IPS-NIHi7 (cell line): Measurements from ENCODE around the gene TGFBRAP1.
A peak's percentile ranks its signal among the peaks of the same experiment; 100 is the strongest.

ENCODE experiments used
- DNase-seq: peaks from one replicate; pipeline ENCODE4 v3.0.0; 2012; ENCODE audit warnings: mixed read lengths; ENCODE audit errors: extremely low spot score

TGFBRAP1 gene

DNA sequence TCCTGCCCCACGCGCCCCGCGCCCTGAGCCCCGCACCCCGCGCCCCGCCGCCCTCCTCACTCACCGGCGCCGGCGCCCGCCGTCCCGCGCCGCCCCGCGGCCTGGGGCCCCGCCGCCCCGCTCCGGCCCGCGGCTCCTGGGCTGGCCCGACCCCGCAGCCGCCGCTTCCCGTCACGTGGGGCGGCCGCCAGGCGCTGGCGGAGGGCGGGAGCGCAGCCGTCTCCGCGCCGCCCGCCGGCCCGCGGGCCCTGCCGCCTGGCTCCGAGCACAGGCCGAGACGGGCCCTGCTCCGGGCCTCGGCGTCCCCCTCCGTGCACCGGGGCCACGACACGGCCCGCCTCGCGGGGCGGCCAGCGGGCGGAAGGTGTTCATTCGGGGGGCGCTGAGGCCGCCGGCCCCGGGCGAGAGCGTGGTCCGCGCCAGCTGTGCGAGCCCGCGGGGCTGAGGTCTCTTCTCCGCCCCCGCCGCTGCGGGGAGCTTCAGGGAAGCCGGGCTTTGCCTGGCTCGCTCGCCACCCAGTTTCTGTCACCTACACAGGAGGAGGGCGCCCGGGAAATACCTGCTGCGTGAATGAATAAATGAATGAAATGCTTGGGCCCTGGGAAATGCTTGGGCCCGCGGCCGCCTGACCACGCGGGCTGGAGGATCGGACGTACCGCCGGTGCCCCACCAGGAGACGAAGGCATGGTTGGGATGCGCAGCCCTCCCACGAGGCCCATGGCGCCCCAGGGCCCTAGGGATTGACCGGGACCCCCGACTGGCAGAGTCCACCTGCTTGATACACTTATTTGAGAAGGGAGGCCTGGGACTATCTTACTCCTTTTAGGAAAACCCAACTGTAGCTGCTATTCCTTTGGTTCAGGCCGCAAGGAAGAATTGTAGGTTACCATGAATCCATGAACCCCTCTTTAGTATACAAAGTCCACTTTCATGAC is at the start of gene TGFBRAP1:
TGFBRAP1 (minus strand) TSS at position 175 of the 935 bp plus-strand sequence. CDS start 21,434 bp downstream, outside the sequence.
- DNase-seq, result peak; percentile 77

GRCh38 chr2:105378921-105379383 is 49.4 kb upstream of the TGFBRAP1 start:
- DNase-seq, result no peak

GRCh38 chr2:105378276-105378840 is 48.8 kb upstream of the TGFBRAP1 start:
- DNase-seq, result no peak

DNA sequence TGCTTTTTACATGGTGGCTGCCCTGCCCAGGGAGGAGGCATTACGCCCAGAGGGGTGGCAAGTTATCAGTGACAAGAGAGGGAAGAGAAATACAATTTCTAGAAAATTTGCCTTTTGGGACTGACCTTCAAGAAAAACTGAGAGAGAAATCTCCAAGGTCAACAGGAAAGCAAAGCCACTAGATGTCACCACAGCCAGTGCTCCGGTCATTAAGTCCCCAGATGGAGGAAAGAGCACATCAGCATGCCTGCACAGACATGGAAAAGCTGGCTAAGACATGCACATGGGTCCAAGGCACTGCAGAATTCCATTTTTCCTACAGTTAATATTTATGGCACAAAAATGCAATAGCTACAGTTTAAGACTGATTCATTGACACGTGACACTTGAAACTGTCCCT is 48.3 kb upstream of the TGFBRAP1 start:
- no peak for DNase-seq

DNA sequence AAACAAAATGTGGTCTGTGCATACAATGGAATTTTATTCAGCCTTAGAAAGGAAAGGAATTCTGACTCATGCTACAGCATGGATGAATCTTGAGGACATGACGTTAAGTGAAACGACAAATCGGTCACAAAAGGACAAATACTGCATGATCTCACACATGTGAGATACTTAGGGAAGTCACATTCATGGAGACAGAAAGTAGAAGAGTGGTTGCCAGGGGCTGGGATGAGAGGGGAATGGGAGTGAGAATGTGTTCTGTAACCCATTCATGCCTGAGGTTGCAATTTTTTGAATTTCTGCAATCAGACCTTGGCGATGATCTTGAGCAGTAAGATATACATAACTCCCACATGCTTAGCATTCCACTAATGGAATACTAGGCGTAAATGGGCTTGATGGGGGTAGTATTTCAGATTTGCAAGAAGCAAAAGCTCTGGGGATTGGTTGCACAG is 47.3 kb upstream of the TGFBRAP1 start:
- DNase-seq, result no peak

DNA sequence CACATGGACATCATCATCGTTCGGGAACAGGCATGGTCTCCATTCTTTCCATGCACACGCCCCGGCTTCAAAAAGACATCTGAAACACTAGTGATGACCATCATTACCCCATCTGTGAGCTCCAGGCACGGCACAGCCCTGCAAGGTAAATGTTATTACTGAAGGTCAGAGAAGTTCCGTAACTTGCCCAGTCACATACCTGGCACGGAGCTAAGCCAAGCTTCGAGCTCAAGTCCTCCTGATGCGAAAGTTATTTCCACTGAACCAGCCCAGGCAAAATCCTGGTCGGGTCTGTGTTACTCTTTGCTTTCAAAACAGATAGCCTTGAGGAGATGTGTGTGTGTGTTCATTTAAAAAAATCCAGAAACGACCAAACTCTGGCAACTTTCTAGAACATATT is 46.5 kb upstream of the TGFBRAP1 start:
- no peak for DNase-seq

DNA sequence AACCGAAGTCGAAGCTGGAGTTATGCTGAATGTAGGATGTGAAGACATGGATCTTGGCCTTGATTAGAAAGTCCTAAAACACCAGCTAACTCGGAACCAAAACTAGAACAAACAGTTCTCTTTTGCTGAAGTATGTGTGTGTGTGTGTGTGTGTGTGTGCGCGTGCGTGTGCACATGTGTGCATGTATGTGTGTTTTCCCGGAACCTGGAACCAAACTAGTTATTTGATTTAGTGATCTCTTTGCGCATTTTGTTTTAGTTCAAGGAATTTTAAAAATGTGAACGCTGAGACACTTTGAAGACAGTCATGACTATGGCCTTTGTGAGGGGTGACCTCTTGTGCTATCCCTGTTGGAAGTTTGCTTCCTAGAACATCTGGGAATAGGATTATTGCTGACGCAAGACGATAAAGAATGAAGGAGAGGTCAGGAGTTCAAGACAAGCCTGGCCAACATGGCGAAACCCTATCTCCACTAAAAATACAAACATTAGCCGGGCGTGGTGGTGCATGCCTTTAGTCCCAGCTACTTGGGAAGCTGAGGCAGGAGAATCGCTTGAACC is 45.5 kb upstream of the TGFBRAP1 start:
- no peak for DNase-seq

- no peak for DNase-seq
Measured at GRCh38 chr2:105373895-105374401, 44.4 kb upstream of the TGFBRAP1 start.

DNA sequence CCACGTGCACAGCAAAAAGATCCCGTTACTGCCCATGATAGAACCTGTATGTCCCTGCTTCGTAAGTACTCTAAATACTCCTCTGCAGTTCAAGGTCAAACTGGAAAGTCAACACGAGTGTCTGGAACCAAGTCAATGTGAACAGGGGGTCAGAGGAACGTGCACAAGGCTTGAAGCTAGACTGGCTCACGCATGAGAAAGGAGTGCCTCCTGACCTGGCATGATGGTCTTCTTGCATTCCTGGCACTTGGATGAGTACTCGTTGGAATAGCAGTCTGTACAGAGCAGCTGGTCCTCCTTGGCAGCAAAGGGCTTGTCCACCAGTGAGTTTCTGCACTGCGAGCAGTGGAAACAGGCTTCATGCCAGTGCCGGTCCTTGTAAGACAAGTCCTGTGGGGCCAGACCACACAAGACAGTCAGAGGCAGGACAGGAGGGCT is 43.8 kb upstream of the TGFBRAP1 start:
- no peak for DNase-seq

GRCh38 chr2:105371810-105372209 is 42.3 kb upstream of the TGFBRAP1 start:
- DNase-seq, result no peak

GRCh38 chr2:105371156-105371555 is 41.6 kb upstream of the TGFBRAP1 start:
- DNase-seq, result no peak

DNA sequence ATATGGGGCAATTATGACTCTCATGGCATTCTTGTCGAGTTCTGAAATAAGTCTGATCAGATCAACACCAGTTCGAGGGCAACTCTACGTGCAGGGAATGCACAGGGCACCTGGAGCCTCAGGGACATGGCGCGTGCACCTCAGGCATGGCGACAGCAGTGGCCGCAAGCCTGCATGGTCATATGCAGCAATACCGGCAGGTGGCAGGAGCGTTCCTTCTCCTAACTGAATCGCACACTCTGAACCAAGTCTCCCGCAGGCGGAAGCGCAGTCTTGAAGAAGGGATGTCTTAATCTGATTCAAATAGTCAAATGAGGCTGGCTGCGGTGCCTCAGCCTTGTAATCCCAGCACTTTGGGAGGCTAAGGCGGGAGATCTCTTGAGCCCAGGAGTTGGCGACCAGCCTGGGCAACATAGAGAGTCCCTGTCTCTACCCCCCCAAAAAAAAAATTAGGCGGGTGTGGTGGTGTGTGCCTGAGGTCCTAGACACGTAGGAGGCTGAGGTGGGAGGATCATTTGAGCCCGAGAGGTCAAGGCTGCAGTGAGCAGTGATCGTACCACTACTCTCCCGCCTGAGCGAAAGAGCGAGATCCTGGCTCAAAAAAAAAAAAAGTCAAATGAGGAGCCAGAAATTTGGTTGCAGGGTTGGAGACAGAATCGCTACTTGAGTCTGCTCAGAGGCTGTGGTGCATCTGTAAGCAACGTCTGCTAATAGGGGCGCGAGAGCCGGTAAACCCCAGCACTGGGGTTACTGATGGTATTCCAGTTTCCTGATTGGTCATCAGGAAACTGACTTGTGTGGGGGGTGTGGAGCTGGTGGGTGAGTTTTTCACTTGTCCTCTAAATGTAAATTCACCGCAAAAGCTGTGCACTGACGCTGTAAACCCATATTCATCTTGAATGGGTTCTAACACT is 40.5 kb upstream of the TGFBRAP1 start:
- DNase-seq, result peak; percentile 85

- DNase-seq, result no peak
Measured at GRCh38 chr2:105368759-105369408, 39.3 kb upstream of the TGFBRAP1 start.

GRCh38 chr2:105365206-105365605 is 35.7 kb upstream of the TGFBRAP1 start:
- no peak for DNase-seq

GRCh38 chr2:105364436-105365139 is 35.1 kb upstream of the TGFBRAP1 start:
- no peak for DNase-seq

- no peak for DNase-seq
Measured at GRCh38 chr2:105362862-105363591, 33.5 kb upstream of the TGFBRAP1 start.

DNA sequence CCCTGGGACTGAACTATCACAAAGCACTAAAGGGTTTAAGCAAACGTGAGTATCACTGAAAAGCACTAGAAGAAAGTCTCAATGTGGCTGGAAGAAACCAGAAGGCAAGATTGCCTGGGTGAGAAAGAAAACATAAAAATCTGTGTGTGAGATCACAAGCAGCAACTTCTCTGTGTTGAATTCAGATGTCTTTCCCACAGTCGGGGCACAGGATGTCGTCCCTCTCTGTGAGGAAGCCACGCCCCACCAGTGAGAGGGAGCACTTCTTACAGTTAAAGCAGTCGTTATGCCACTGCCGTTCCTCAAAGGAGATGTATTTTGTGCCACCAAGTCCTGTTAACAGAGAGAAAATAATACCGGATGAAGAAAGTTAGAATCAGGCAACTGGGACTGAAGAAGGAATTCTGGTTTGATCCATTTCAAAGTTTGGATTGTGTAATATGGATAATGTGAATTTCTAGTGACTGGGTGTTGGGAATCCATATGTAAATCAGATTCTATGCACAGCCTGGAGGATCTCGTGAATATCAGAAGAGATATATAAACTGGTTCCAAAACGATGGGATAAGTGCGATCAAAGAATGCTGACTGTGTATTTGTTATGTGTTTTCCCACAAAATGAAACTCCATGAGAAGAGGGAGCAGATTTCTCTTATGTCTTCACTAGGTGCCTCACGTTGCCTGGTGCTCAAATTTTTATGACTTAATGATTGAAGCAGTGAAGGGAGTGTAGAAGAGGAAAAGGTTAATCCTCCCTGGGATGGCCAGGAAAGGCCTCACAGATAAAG is 31.8 kb upstream of the TGFBRAP1 start:
- DNase-seq, result no peak

DNA sequence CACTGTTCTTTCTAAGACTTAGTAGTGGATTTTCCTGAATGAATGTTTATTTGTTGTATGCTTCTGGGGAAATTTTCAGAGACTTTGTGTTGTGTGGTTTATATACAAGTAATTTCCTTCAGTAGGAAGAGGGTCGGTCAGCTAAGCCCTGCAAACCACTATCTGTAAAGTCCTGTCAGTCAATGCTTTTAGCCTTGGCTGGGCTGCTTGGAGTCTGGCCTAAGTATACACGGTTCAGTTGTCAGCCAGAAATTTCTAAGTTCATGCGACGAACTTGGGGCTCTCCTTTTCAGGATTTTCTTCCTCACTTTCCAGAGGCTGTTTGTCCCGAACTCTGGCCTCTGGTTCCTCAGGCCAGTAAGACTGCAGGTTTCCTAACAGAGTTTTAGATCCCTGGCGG is 29.1 kb upstream of the TGFBRAP1 start:
- DNase-seq, result no peak

DNA sequence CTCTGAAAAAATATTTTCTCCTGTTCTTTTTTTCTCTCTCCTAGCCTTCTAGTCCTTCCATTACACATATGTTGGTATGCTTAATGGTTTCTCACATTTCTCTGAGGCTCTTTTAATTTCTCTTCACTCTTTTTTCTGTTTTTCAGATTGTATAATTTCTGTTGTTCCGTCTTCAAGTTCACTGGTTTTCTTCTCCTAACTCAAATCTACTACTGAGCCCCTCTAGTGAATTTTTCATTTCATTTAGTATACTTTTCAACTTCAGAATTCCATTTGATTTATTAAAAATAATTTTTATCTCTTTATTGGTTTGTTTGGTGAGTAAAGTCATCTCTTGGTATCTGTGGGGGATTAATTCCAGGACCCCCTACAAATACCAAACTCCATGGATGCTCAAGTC is 27.6 kb upstream of the TGFBRAP1 start:
- no peak for DNase-seq
